Prostate gland (tissue), 2 donors: ENCODE results near the gene ABO.

ENCODE experiments used
- POLR2AphosphoS5 ChIP-seq: sonication (generic); formaldehyde crosslinking; IDR thresholded peaks from one replicate; pipeline ENCODE4 v1.6.1; 2017; ENCODE audit warnings: antibody characterized with exemption
- TF ChIP-seq, protein P1 (sequence below), 4 experiments: fragments of 200-600 bp in 2 of 4; fragments of 450-650 bp in 2 of 4; sonication (generic) in 2 of 4; IDR thresholded peaks; 1 replicate in 3 of 4; 2 replicates in 1 of 4; pipeline ENCODE4 v1.5.1; 2016 to 2019; ENCODE audit warnings: antibody characterized with exemption in 4 of 4, mild to moderate bottlenecking in 2 of 4, moderate library complexity in 2 of 4

DNA sequence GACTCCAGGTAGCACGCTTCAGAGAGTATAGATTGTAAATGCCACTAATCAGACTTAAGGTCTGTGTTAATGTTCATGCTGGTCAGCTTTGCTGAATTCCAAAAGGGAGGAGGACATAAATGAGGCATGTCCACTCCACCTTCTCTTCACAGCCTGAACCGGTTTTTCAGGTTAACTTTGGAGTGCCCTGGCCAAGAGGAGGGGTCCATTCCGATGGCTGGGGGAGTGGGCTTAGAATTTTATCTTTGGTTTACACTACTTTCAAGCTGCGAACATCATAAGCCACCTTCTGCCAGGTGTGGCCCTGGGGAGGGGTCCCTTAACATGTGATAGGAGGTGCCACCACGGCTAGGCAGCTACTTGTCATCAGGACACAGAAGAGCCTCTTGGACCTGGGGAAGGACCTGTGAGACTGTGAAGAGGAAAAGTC, 24.2 kb downstream of the ABO start:
- peak; percentile 49 for TF ChIP-seq POLR2AphosphoS5
- TF ChIP-seq, protein P1, sequence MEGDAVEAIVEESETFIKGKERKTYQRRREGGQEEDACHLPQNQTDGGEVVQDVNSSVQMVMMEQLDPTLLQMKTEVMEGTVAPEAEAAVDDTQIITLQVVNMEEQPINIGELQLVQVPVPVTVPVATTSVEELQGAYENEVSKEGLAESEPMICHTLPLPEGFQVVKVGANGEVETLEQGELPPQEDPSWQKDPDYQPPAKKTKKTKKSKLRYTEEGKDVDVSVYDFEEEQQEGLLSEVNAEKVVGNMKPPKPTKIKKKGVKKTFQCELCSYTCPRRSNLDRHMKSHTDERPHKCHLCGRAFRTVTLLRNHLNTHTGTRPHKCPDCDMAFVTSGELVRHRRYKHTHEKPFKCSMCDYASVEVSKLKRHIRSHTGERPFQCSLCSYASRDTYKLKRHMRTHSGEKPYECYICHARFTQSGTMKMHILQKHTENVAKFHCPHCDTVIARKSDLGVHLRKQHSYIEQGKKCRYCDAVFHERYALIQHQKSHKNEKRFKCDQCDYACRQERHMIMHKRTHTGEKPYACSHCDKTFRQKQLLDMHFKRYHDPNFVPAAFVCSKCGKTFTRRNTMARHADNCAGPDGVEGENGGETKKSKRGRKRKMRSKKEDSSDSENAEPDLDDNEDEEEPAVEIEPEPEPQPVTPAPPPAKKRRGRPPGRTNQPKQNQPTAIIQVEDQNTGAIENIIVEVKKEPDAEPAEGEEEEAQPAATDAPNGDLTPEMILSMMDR (IDR thresholded peaks at IDR 0.05), result no peak
